Measurements from ENCODE around the gene ALDOC. TPM values are rescaled to one million over a fixed set of nuclear protein-coding genes. Genes with fewer than 3 reads are reported as not detected.

ALDOC gene
- total RNA-seq, 2 donors from 2014 or later = 16.7 to 24.5 TPM

DNA sequence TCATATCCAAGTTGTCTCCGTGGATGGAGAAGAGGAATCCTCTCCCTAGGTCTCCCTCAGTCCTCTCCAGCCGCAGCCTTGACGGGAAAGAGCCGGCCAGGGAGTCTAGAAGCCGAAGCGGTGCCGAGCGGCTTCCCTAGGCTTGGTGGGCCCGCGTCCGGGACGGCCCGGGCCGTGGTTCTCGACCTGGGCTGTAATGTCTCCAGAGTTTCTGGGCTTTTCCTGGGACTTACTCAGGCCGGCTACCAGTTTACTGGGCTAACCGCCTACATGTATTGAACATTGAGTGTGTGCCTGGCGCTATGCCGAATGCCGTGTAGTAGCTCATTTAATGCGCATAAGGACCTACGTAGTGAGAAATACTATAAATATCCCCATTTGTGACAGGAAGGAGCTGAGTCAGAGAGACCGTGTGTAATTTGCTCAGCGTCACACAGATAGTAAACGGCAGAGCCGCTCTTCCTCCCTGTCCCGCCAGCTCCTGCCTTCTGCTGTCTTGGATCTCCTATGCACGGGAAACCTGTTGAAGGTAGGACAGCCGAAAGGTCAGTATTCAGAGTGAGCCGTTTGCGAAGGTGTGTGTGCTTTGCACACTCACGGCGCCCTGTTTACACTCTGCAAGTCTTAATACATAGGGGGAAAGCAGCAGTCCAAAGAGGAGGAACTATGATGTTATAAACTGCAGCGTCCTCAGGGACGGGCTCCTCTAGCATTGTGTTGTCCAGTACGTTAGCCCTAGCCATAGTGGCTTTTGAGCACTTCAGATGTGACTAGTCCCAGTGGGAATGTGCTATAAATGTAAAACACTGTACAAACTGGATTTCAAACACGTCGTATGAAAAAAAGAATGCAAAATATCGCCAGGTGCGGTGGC, 22.9 kb upstream of the ALDOC start:
- Mint-ChIP-seq H3K36me3 (ENCODE audit: low read depth) (no peaks in the 10 kb centered on the region), H3K4me1 (peaks cover 20% of the 10 kb centered on the region), H3K27me3 (no peaks in the 10 kb centered on the region), H3K4me3 (peak overlapping the region; percentile 96), H3K27ac (peak overlapping the region; percentile 96)
- peak in 2 of 3 donors; percentile 39 to 49 for DNase-seq
- H3K9me3 ChIP-seq (ENCODE audit: control insufficient read depth, low read length, poor library complexity, severe bottlenecking) = no peaks in the 10 kb centered on the region
- ATAC-seq = peak; percentile 68

DNA sequence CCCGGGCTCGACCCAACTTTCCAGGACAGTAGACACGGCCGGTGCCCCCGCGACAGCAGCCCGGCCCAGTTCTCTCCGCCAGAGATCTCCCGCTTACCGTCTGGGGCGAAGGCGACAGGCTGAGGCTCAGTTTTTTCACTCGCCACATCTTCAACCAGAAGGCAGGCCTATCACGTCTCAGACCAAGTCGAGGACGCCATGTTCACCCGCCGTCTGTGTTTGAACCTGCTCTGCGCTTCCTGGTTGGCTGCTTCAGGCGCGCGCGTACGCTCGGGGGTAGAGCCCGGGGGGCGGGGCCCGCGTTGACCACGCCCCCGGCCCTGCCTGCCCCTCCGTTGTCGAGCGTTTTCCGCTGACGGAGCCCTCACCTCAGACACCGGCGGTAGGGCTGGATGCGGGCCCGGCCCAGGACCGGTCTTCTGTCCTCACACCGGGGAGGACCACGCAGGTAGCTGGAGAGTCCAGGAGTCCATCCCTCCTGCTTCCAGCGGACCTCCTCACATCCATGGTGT, 22.2 kb upstream of the ALDOC start, which contains the start of gene SPAG5:
Gene SPAG5, minus strand, starts transcription at position 227 of the 512 bp plus-strand sequence. Its CDS starts 79 bp downstream, at position 148.
- H3K27ac Mint-ChIP-seq = peak within 1 kb of the TSS; percentile 96
- no peaks in the 10 kb centered on the region for H3K36me3 Mint-ChIP-seq (ENCODE audit: low read depth)
- no peaks in the 10 kb centered on the region for H3K9me3 ChIP-seq (ENCODE audit: control insufficient read depth, low read length, poor library complexity, severe bottlenecking)
- ATAC-seq = peak; percentile 93
- H3K4me3 Mint-ChIP-seq = peak within 1 kb of the TSS; percentile 96
- DNase-seq = peak; percentile 93 to 95 (median 95)
- H3K4me1 Mint-ChIP-seq = peaks cover 20% of the 10 kb centered on the region
- H3K27me3 Mint-ChIP-seq = no peaks in the 10 kb centered on the region

DNA sequence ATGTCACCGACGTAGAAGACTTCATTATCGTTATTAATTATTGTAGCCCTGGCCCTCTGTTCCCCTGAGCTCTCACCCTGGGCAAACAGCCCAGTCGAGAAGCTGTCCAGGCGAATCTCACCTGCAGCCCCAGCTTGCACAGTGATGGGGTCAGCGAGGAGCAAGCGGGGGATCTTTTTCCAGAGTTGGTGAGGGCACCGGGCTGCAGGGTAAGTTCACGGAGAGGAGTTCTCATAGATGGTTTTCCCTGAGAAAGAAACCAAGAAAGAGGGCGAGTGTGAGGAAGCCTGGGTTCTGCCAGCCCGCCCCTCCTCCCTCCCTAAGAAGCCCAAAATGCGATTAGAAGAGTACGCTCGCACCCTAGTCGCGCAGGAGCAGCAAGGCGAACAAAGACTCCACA, 21.7 kb upstream of the ALDOC start:
- Mint-ChIP-seq H3K36me3 (ENCODE audit: low read depth) (no peaks in the 10 kb centered on the region), H3K4me3 (peak overlapping the region; percentile 96), H3K4me1 (peaks cover 20% of the 10 kb centered on the region), H3K27ac (peak overlapping the region; percentile 96), H3K27me3 (no peaks in the 10 kb centered on the region)
- DNase-seq (no peak), ATAC-seq (no peak)
- H3K9me3 ChIP-seq (ENCODE audit: control insufficient read depth, low read length, poor library complexity, severe bottlenecking) = no peaks in the 10 kb centered on the region

DNA sequence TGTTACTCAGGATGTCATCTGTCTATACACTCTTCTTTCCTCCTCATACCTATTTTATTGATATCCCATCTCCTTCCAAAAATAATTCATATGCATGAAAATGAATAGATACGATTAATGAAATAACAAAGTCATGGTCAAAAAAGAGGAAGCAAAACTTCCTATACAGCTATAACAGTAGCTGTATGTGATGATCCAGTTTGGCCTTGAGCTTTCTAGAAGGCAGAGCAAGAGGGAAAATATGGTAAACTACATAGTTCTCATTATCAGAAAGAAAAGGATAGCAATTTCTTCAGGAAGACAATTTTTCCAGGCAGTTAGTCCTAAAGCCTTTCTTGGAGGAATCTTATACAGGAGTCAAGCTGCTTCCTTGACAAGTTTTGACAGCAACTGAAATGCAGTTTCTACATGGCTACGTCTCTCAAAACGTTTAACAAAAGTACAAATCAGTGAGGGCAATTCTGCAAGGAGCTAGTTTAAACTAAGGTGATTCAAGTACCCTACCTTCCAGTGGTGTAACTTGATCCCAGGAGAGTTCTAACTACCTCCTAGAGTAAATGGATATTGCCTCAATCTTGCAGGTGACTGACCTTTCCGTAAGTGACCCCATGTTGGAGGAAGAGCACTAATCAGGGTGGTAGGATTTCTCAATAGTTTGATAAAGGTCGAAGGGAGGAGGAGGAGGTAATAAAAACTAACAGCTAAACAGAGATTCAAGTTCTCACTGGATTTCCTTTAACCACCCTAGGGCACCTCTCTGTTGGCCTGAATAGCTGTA, 21.1 kb upstream of the ALDOC start:
- ATAC-seq (no peak), DNase-seq (no peak)
- Mint-ChIP-seq H3K27me3 (no peaks in the 10 kb centered on the region), H3K4me3 (peak overlapping the region; percentile 96), H3K4me1 (peaks cover 20% of the 10 kb centered on the region), H3K36me3 (ENCODE audit: low read depth) (no peaks in the 10 kb centered on the region), H3K27ac (peak overlapping the region; percentile 96)
- H3K9me3 ChIP-seq (ENCODE audit: control insufficient read depth, low read length, poor library complexity, severe bottlenecking) = no peaks in the 10 kb centered on the region

DNA sequence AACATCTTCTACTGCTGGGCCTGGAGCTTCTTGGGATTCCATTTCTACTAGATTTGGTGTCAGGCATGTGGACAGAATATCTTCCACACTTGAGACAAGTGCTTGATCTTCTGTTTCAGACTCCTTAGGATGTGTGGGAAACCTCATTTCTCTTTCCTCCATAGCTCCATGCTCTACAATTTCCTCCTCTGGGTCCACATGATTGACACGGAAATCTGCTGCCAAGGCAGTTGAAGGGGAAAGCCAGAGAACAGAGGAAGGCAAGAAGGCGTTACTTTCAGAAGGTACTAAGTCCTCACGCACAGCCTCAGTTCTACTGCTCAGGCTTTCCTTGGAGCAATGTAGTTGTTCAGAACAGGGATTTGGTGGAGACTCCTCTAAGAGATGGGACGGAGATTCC, 15.6 kb upstream of the ALDOC start:
- Mint-ChIP-seq H3K4me1 (peaks cover 2% of the 10 kb centered on the region), H3K27me3 (no peaks in the 10 kb centered on the region), H3K4me3 (no peak overlapping the region), H3K36me3 (ENCODE audit: low read depth) (peaks cover 2% of the 10 kb centered on the region), H3K27ac (no peak overlapping the region)
- H3K9me3 ChIP-seq (ENCODE audit: control insufficient read depth, low read length, poor library complexity, severe bottlenecking) = no peaks in the 10 kb centered on the region
- ATAC-seq = no peak
- no peak for DNase-seq

DNA sequence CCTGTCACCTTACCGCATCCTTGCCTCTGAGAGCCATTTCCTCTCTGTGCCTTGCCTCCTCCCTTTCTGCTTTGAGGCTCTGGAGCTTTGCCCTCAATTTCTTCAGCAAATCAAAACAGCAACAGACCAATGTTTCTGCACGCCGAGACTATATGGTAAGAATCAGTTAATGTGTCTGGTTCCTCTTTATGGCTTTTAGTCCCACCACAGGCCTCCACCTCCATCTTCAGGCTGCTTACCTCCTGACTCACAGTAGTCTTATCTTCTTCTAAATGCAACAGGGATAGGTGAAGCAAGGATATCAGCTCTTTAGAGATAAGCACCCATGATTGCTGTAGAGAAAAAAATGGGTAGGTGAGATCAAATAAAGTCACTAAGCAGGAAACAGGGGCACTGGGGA, 9.2 kb upstream of the ALDOC start:
- ATAC-seq = no peak
- H3K36me3 Mint-ChIP-seq (ENCODE audit: low read depth) = peaks cover 5% of the 10 kb centered on the region
- peaks cover 4% of the 10 kb centered on the region for H3K4me1 Mint-ChIP-seq
- H3K27me3 Mint-ChIP-seq = no peaks in the 10 kb centered on the region
- DNase-seq = no peak
- H3K27ac Mint-ChIP-seq = no peak overlapping the region
- no peak overlapping the region for H3K4me3 Mint-ChIP-seq
- H3K9me3 ChIP-seq (ENCODE audit: control insufficient read depth, low read length, poor library complexity, severe bottlenecking) = no peaks in the 10 kb centered on the region

DNA sequence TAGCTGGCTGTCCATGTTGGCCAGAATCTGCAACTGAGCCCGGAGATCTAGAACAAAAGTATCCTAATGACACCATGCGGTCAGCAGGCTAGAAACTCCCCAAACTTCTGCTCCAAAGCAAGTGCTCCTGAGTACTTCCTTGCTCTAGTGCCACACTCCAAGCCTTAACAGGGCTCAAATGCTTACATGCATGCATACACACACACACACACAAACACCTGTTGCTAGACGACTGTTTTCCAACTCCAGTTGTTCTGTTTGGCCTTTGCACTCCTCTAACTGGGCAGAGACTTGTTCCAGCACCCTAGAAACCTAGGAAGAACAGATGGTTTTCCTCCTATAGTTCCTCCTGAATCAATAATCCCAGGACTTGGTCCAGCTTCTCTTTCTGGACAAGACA, 7.7 kb upstream of the ALDOC start:
- Mint-ChIP-seq H3K27me3 (no peaks in the 10 kb centered on the region), H3K4me1 (peaks cover 11% of the 10 kb centered on the region), H3K4me3 (no peak overlapping the region), H3K27ac (no peak overlapping the region), H3K36me3 (ENCODE audit: low read depth) (peaks cover 7% of the 10 kb centered on the region)
- DNase-seq = no peak
- no peaks in the 10 kb centered on the region for H3K9me3 ChIP-seq (ENCODE audit: control insufficient read depth, low read length, poor library complexity, severe bottlenecking)
- no peak for ATAC-seq

DNA sequence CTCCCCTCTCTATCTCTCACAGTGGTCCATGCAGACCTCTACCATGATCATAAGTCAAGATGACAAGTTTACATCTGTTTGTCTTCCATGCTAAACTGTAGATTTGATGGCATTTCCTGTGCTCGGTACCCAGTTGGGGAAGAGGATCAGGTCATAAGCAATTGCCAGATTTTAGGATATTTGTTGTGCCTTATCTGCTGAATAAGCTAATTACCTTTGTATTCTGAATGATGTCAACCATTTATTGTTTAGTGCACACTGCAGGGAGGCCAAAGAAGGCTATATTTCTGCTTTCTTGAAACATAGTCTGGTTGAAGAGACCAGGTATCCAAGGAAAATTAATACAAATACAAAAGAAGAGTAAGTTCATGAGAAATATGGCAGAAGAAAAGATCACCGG, 5.8 kb upstream of the ALDOC start:
- ATAC-seq (no peak), DNase-seq (no peak)
- Mint-ChIP-seq H3K27ac (no peak overlapping the region), H3K4me3 (no peak overlapping the region), H3K4me1 (peaks cover 10% of the 10 kb centered on the region), H3K27me3 (no peaks in the 10 kb centered on the region), H3K36me3 (ENCODE audit: low read depth) (peaks cover 5% of the 10 kb centered on the region)
- H3K9me3 ChIP-seq (ENCODE audit: control insufficient read depth, low read length, poor library complexity, severe bottlenecking) = no peaks in the 10 kb centered on the region

DNA sequence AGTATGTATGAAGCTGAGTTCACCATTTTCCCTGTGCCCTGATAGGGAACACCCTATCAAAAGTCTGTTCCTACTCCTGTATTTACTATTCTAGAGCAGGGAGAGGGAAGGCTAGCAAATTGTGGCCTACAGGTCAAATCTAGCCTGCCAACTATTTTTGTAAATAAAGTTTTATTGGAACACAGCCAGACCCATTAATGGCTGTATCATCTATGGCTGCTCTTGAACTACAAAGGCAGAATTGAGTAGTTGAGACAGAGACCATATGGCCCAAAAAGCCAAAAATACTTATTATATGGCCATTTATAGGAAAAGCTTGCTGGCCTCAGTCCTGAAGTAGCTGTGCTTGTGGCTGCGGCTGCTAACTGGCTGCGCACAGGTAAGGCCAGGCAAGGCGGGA, 4.3 kb upstream of the ALDOC start:
- Mint-ChIP-seq H3K27ac (no peak overlapping the region), H3K4me3 (no peak overlapping the region)
- no peak for ATAC-seq

DNA sequence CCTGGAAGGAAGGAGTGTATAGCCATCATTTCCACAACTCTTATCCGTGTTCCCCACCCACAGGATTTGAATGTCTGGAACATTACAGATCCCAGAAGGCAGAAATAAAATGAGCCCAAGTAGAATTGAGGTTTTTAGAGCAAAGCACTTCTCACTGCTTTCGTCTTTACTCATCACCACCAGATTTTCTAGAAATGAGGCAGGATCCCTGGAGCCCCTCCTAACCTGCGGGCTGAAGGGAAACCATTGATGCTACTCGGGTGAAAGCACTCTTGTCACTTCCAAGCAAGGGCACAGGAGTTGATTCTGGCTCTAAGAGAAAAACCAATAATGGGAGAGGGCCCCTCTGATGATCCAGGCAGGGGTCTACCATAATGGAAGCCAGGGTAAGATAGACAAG, 2.8 kb upstream of the ALDOC start:
- peaks cover 2% of the 10 kb centered on the region for H3K36me3 Mint-ChIP-seq (ENCODE audit: low read depth)
- H3K4me1 Mint-ChIP-seq = peaks cover 18% of the 10 kb centered on the region
- DNase-seq = no peak
- no peaks in the 10 kb centered on the region for H3K9me3 ChIP-seq (ENCODE audit: control insufficient read depth, low read length, poor library complexity, severe bottlenecking)
- peak overlapping the region; percentile 72 for H3K27ac Mint-ChIP-seq
- H3K4me3 Mint-ChIP-seq = no peak overlapping the region
- H3K27me3 Mint-ChIP-seq = no peaks in the 10 kb centered on the region
- no peak for ATAC-seq

More for the DNA sequence above, 4.3 kb upstream of the ALDOC start:
- Mint-ChIP-seq H3K4me1 (peaks cover 17% of the 10 kb centered on the region), H3K36me3 (ENCODE audit: low read depth) (peaks cover 5% of the 10 kb centered on the region), H3K27me3 (no peaks in the 10 kb centered on the region)
- no peaks in the 10 kb centered on the region for H3K9me3 ChIP-seq (ENCODE audit: control insufficient read depth, low read length, poor library complexity, severe bottlenecking)
- no peak for DNase-seq

DNA sequence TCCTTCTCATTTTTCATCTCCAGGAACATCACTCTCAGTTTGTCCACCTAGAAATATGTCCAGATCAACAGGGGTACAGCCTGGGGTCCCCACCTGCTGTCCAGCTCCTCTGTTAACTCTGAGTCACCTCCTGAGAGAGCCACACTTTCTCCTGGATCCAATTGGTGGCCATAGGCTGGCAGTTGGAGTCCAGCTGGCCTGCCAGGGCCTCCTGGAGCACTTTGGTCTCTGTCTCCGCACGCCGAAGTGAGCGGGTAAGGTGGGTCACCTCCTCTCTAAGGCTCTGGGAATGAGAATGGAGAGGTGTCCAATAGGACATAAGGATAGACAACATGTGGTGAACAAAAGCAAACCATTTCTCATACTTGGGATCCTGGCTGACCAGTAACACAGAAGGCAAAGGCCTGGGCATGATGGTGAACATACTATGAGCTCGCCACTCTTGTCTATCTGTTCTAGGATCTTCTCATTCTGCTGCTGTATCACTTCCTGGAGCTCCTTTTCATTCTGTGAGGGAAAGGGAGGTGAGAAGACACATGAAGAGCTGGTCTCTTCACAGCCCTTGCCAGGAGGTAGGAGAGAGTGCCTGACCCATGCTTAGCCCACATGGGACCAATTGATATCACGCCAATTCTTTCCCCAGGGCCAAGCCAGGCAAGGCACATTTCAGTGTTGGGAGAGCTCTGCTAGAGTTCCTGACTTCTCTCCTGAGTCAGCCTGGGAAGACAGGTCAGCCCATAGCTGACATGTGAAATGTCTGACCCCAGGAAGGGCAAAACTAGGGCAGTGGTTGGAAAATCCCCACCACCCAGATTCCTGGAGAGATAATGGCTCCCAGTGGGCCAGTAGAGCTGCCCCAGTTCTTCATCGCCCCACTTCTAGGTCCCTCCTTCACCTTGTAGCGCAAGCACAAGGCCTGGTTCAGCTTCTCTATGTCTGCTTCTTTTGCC, 1.8 kb upstream of the ALDOC start:
- peaks cover 20% of the 10 kb centered on the region for H3K4me1 Mint-ChIP-seq

DNA sequence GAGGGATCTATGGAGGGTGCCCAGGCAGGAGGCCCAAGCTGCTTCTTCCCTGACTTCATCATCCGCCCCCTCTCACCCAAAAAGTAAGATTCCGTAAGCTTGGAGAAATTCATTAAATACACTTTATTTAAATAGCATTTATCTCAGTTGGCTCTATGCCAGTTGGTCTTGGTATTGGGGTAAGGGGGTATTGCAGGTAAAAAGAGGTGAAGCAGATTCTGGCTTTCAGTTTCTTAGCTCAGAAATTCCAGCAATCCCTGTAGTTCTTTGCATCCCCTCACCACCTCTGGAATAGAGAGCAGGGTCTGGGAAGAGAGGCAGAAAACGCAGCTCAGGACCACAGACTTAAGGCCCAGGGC, 750 bp upstream of the ALDOC start:
- Mint-ChIP-seq H3K4me1 (peaks cover 24% of the 10 kb centered on the region), H3K27me3 (no peaks in the 10 kb centered on the region), H3K36me3 (ENCODE audit: low read depth) (peaks cover 4% of the 10 kb centered on the region), H3K27ac (peak overlapping the region; percentile 81), H3K4me3 (no peak overlapping the region)
- no peaks in the 10 kb centered on the region for H3K9me3 ChIP-seq (ENCODE audit: control insufficient read depth, low read length, poor library complexity, severe bottlenecking)
- DNase-seq (no peak), ATAC-seq (no peak)

More for the DNA sequence above, 1.8 kb upstream of the ALDOC start:
- H3K36me3 Mint-ChIP-seq (ENCODE audit: low read depth) = peaks cover 4% of the 10 kb centered on the region
- peak overlapping the region; percentile 36 for H3K4me3 Mint-ChIP-seq
- ATAC-seq (no peak), DNase-seq (no peak)
- H3K27ac Mint-ChIP-seq = no peak overlapping the region
- no peaks in the 10 kb centered on the region for H3K9me3 ChIP-seq (ENCODE audit: control insufficient read depth, low read length, poor library complexity, severe bottlenecking)
- H3K27me3 Mint-ChIP-seq = no peaks in the 10 kb centered on the region

Measured in T-helper 17 cell (primary cell).